COR-L47 (cell line): Measurements from ENCODE around the gene ZNF710.
"Not testable (repeated sequence)": the region's sequence is repeated elsewhere in the genome, so short reads cannot be mapped to it uniquely, and the experiment has no call there.

Experiments used
- DNase-seq: peaks from one replicate; lab custom pipeline; 2025; lab: John Stamatoyannopoulos, UW

Gene ZNF710

GRCh38 chr15:90001062-90001682 is at the start of gene ZNF710:
Gene ZNF710, plus strand, starts transcription at chr15:90001324. Its CDS starts 65,814 bp downstream, at chr15:90067138.
- peak; percentile 16 for DNase-seq

DNA sequence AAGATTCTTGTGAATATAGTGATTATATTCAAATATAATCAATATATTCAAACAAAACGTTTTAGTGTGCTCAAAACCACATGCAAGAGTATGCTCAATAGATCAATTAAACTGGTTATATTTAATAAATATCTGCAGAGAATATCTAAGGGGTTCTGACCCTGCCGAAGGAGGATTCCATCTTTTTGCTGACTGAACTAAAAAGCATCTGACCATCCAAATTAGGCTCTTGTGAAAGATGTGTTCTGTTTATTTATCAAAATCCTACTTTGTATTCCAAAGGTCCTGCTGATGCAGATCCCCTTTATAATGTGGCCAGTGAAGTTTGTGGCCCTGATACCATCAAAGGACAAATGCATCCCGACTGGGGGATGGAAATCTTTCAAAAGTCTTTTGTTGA is 46.6 kb upstream of the ZNF710 start:
- DNase-seq: no peak

DNA sequence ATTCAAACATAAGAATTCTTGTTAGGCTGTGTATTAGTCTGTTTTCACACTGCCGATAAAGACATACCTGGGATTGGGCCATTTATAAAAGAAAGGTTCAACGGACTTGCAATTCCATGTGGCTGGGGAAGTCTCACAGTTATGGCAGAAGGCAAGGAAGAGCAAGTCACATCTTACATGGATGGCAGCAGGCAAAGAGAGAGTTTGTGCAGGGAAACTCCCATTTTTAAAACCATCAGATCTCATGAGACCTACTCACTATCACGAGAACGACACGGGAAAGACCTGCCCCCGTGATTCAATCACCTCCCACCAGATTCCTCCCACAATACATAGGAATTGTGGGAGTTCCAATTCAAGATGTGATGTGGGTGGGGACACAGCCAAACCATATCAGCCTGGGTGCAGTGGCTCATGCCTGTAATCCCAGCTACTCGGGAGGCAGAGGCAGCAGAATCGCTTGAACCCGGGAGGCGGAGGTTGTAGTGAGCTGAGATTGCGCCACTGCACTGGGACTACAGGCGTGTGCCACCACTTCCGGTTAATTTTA is 45.6 kb upstream of the ZNF710 start:
- not testable (repeated sequence) for DNase-seq

- no peak for DNase-seq
Observed at GRCh38 chr15:89958107-89958805, 42.9 kb upstream of the ZNF710 start.

DNA sequence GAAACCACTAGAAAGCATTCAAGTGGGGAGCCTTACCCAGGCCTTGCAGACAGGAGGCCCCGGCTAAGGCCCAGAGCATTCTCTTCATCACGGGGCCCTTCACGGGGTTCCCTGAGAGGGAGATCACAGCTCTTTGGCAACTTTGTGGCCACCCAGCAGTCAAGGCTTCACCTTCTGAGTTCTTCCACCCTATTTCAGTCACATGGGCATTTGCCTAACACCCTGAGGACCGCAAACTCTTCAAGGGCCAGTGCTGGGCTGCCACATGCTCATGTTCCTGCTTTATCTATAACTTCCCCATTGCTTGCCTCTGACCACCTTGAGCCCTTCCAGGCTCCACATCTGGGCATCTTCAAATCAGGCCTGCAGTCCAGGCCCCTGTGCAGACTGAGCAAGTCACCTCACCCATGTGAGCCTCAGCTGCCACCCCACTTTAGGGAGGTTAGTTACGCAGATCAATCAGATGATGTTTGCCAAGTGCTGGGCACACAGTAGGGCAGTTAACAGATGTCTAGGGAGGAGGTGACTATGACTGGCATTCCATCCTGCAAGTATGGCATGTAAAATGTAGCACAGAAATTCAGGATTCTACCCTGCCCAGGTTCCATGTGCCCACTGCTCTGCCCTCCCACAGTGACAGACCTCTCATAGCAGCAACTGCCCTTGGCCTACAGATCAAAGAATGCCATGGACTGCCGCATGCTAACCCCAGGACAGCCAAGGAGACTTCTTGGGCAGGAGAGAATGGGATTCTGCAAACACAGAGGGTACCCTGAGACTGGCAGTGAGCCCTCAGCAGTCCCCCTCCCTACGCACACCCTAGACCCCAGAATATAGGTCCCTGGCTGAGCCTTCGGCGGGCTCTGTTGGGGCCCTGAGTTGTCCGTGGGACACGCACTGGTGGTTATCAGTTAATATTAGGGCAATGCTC is 37.6 kb upstream of the ZNF710 start:
- no peak for DNase-seq

- peak; percentile 21 for DNase-seq
Observed at GRCh38 chr15:89964232-89964954, 36.7 kb upstream of the ZNF710 start.

DNA sequence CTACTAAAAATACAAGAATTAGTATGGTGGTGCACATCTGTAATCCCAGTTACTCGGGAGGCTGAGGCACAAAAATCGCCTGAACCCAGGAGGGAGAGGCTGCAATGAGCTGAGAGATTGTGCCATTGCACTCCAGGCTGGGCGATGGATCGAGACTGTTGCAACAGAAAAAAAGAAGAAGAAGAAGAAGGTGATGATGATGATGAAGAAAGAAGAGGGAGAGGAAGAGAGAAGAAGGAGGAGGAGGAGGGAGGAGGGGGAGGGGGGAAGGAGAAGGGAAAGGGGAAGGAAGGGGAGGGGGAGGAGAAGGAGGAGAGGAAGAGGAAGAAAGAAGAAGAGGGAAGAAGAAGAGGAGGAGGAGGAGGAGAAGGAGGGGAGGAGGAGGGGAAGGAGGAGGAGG is 33.2 kb upstream of the ZNF710 start:
- DNase-seq: no peak

- peak; percentile 56 for DNase-seq
Observed at GRCh38 chr15:89971592-89971997, 29.5 kb upstream of the ZNF710 start.

DNA sequence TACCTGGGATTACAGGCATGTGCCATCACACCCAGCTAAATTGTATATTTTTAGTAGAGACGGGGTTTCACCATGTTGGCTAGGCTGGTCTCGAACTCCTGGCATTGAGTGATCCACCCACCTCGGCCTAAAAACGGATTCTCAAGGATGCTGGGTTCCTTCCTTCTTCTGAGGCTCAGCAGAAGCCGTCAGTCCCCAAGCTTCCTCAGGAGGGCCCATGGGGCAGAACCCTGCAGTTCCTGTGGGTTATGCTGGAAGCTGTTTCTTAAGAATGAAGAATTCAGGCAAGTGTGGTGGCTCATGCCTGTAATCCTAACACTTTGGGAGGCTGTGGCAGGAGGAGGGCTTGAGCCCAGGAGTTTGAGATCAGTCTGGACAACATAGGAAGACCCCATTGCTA is 29.0 kb upstream of the ZNF710 start:
- no peak for DNase-seq

- DNase-seq: no peak
Observed at GRCh38 chr15:89975482-89976245, 25.5 kb upstream of the ZNF710 start.

- no peak for DNase-seq
Observed at GRCh38 chr15:89976246-89976600, 24.9 kb upstream of the ZNF710 start.

GRCh38 chr15:89977836-89978235 is 23.3 kb upstream of the ZNF710 start:
- not testable (repeated sequence) for DNase-seq

DNA sequence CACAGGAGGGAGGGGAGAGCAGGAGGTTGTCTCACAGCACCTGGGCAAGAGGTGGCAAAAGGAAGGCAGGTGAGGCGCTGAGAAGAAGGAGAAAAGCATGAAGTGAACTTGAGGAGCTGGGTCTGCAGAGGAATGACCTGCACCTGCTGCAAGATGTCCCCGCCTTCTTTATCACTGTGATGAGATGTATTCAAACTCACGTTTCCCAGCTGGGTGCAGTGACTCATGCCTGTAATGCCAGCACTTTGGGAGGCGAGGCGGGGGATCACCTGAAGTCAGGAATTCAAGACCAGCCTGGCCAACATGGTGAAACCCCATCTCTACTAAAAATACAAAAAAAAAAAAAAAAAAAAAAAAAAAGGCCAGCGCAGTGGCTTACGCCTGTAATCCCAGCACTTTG is 22.2 kb upstream of the ZNF710 start:
- no peak for DNase-seq

DNA sequence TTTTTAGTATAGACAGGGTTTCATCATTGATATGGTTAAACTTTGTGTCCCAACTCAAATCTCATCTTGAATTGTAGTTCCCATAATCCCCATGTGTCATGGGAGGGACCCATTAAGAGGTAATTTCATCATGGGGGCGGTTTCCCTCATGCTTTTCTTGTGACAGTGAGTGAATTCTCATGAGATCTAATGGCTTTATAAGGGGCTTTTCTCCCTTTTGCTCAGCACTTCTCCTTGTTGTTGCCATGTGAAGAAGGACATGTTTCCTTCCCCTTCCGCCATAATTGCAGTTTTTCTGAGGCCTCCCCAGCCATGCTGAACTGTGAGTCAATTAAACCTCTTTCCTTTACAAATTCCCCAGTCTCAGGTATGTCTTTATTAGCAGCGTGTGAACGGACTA is 20.2 kb upstream of the ZNF710 start:
- no peak for DNase-seq

DNA sequence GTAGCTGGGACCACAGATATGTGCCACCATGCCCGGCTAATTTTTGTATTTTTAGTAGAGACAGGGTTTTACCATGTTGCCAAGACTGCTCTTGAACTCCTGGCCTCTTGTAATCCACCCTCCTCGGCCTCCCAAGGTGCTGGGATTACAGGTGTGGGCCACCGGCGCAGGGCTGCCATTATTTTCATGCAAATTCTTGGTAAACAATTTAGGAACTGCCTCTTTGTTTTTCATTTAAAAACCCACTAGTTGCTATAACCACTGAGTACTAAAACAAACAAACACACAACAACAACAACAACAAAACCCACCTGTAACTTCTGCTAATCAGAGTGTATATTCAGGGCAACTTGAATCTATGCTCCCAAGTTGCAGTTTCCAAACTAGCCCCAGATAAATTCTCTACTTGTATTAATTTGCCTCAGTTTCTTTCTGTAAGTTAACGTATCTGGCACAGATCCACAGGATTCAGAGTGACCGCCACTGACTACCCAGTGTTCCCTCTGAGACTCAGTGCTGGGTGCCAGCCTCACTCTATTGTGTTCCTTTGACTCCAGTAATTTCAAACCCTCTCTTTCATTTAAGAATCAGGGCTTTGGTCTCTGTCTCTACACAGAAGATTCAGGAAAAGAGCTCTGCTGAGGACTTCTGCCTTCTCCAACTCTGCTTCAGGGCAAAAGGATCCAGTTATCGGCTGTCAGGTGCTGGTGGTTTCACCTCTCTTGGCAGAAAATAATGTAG is 18.6 kb upstream of the ZNF710 start:
- no peak for DNase-seq

GRCh38 chr15:89984001-89984400 is 17.1 kb upstream of the ZNF710 start:
- no peak for DNase-seq

- no peak for DNase-seq
Observed at GRCh38 chr15:89984421-89985010, 16.6 kb upstream of the ZNF710 start.

DNA sequence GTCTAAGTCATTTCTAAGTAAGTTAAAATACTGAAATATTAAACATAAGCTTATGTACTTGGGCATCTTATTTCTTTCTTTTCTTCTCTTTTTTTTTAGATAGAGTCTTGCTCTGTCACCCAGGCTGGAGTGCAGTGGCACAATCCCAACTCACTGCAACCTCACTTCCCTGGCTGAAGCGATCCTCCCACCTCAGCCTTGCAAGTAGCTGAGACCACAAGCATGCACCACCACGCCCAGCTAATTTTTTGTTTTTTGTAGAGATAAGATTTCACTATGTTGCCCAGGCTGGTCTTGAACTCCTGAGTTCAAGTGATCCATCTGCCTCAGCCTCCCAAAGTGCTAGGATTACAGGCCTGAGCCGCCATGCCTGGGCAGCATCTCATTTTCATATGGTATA is 16.0 kb upstream of the ZNF710 start:
- no peak for DNase-seq

- no peak for DNase-seq
Observed at GRCh38 chr15:89991312-89991711, 9.8 kb upstream of the ZNF710 start.

DNA sequence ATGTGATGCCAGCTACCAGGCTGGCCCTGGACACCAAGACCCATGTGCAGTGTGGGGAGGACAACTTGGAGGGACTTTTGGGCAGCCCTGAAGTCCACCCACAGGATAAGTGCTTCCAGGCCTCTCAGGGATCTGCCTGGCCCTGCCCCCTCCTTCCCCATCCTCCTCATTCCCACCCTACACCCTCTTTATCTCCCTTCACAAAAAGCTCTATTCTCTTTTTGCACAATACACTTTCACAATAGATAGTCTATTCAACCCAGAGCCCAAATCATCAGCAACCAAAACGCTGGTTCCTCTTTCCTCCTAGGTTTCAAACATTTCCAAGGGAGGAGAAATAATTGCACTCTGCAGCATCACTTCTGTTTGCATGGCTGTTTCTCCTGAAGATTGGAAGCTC is 7.8 kb upstream of the ZNF710 start:
- DNase-seq: no peak
